Vein endothelial cell (primary cell): Measurements from ENCODE around the gene AGL. TPM values are rescaled to one million over a fixed set of nuclear protein-coding genes. Genes with fewer than 3 reads are reported as not detected.

Experiments used
- small RNA-seq: library from RNA; depleted of rRNA; stranded (forward); fragments of <200 nt; gene quantifications from one replicate; pipeline ENCODE3, GENCODE V24; 2012
- total RNA-seq: library from RNA; depleted of rRNA; stranded (reverse); fragments of >200 nt; gene quantifications from 2 replicates; pipeline ENCODE4 v1.2.3, GENCODE V29; 2012

The AGL gene
- total RNA-seq, result 6.5 and 12.3 TPM in 2 replicates

DNA sequence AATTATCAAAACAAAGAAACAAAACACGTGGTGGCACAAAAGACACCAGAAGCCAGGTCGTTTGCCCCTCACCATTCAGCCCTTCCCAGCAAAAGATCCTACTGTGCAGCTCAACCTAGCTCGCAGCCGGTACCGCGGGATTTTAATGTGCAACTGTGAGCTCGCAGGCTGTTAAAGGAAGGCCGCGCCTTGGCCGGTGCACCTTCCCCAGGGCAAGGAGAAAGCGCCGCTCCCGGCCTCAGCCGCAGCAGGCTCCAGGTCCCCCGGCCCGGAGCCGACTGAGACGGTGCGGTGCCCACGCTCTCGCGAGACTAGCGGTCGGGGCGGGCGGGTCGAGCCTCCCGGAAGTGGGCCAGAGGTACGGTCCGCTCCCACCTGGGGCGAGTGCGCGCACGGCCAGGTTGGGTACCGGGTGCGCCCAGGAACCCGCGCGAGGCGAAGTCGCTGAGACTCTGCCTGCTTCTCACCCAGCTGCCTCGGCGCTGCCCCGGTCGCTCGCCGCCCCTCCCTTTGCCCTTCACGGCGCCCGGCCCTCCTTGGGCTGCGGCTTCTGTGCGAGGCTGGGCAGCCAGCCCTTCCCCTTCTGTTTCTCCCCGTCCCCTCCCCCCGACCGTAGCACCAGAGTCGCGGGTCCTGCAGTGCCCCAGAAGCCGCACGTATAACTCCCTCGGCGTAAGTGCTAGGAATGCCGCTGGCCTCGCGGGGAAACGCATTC, at the start of gene AGL:
AGL (plus strand) TSS at position 618 of the 715 bp plus-strand sequence. CDS start 682 bp downstream, outside the sequence.

DNA sequence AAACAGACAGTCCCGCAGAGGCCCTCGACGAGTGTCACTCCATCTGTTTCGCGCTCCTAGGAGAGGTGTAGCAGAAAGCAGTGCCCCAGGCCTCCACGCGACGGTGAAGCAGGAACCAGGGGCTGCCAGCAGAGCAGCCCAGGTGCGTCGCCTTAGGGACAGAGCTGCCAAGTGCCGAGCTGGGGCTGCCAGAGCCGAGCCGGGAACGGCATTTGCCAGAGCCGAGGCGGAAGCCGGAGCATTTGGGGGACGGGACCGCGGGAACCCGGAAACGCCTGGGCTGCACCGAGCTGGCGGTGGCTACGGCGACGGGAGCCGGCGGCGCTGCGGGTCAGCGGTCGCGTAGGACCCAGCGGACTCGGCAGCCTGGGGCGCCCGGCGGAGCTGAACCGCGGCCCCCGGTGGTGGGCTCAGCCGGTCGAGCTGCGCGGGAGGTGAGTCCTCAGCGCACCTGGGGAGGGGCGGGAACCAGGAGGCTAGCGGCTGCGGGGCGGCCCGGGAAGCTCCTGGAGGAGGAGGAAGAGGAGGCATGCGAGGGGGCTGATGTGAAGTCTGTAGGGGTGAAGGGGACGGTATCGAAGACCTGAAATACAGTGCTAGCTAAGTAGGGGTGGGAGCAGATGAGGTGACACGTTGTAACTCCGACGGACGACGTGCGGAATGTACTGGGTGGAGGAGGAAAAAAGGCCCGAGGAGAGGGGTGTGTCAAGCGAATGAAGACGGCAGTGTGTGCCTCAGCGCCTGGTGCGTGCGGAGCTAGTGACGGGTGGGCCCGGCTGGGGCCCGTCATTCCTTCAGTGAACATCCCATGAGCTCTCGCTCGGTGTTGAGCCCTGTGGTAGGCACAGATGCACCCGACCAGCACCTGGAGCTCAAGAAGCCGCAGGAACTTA, 119.8 kb downstream of the AGL start, which contains the start of gene SLC35A3:
SLC35A3 (plus strand) TSS at position 268 of the 893 bp plus-strand sequence. CDS start 23,559 bp downstream, outside the sequence.

Small RNAs within 50 kb of the gene (small RNA-seq; reads per million reads assigned to genes)
- gene AC096949.1, result not detected

Other genes with a start within 250 kb of the AGL start
- 137 and 182 TPM in 2 replicates for gene PALMD, start 204.2 kb upstream of the AGL start, total RNA-seq
- 3.9 and 5.6 TPM in 2 replicates for gene FRRS1, start 83.7 kb upstream of the AGL start, total RNA-seq
- 16.7 and 24.7 TPM in 2 replicates for gene SLC35A3, start 119.6 kb downstream of the AGL start, total RNA-seq